Measurements from ENCODE around the gene DCC.

Gene DCC

GRCh38 chr18:52716973-52717372 lies 377.0 kb downstream of the DCC start:
- Histone ChIP-seq H3K27ac (no peak overlapping the region), H3K9me3 (no peaks in the 10 kb centered on the region), H3K27me3 (no peaks in the 10 kb centered on the region), H3K4me3 (no peak overlapping the region), H3K36me3 (no peaks in the 10 kb centered on the region), H3K4me1 (no peaks in the 10 kb centered on the region)
- intact Hi-C loops (cut with DNase I; ENCODE audit: low total_unique reads) = no loop called here
- DNase-seq = no peak
- peak in 1 of 2 experiments; percentile 10 for TF ChIP-seq CTCF (IDR thresholded peaks at IDR 0.05)

- H3K27ac ChIP-seq = no peak overlapping the region
- H3K4me1 ChIP-seq = no peaks in the 10 kb centered on the region
- no peaks in the 10 kb centered on the region for H3K27me3 ChIP-seq
- H3K9me3 ChIP-seq = no peaks in the 10 kb centered on the region
- intact Hi-C loops (cut with DNase I; ENCODE audit: low total_unique reads) = no loop called here
- TF ChIP-seq CTCF (IDR thresholded peaks at IDR 0.05) = no peak
- DNase-seq = no peak
- no peak overlapping the region for H3K4me3 ChIP-seq
- no peaks in the 10 kb centered on the region for H3K36me3 ChIP-seq
Observed at GRCh38 chr18:52722904-52723303, 382.9 kb downstream of the DCC start.

GRCh38 chr18:52723550-52723970 lies 383.6 kb downstream of the DCC start:
- Histone ChIP-seq H3K9me3 (no peaks in the 10 kb centered on the region), H3K4me3 (no peak overlapping the region), H3K27me3 (no peaks in the 10 kb centered on the region), H3K27ac (no peak overlapping the region), H3K36me3 (no peaks in the 10 kb centered on the region), H3K4me1 (no peaks in the 10 kb centered on the region)
- DNase-seq = no peak
- intact Hi-C loops (cut with DNase I; ENCODE audit: low total_unique reads) = no loop called here
- no peak for TF ChIP-seq CTCF (IDR thresholded peaks at IDR 0.05)

- no peak overlapping the region for H3K4me3 ChIP-seq
- no peaks in the 10 kb centered on the region for H3K9me3 ChIP-seq
- no peaks in the 10 kb centered on the region for H3K27me3 ChIP-seq
- intact Hi-C loops (cut with DNase I; ENCODE audit: low total_unique reads) = no loop called here
- no peak overlapping the region for H3K27ac ChIP-seq
- H3K36me3 ChIP-seq = no peaks in the 10 kb centered on the region
- TF ChIP-seq CTCF (IDR thresholded peaks at IDR 0.05) = no peak
- H3K4me1 ChIP-seq = no peaks in the 10 kb centered on the region
- no peak for DNase-seq
Observed at GRCh38 chr18:52730972-52731619, 391.1 kb downstream of the DCC start.

GRCh38 chr18:52738946-52739345 lies 398.9 kb downstream of the DCC start:
- Histone ChIP-seq H3K4me3 (no peak overlapping the region), H3K27ac (no peak overlapping the region), H3K9me3 (no peaks in the 10 kb centered on the region), H3K36me3 (no peaks in the 10 kb centered on the region), H3K4me1 (no peaks in the 10 kb centered on the region), H3K27me3 (no peaks in the 10 kb centered on the region)
- intact Hi-C loops (cut with DNase I; ENCODE audit: low total_unique reads) = no loop called here
- no peak for TF ChIP-seq CTCF (IDR thresholded peaks at IDR 0.05)
- no peak for DNase-seq

GRCh38 chr18:52746986-52747385 lies 407.0 kb downstream of the DCC start:
- no peak for TF ChIP-seq CTCF (IDR thresholded peaks at IDR 0.05)
- H3K36me3 ChIP-seq = no peaks in the 10 kb centered on the region
- no peak overlapping the region for H3K4me3 ChIP-seq
- H3K27ac ChIP-seq = no peak overlapping the region
- H3K4me1 ChIP-seq = no peaks in the 10 kb centered on the region
- DNase-seq = no peak
- H3K9me3 ChIP-seq = no peaks in the 10 kb centered on the region
- H3K27me3 ChIP-seq = no peaks in the 10 kb centered on the region
- intact Hi-C loops (cut with DNase I; ENCODE audit: low total_unique reads) = no loop called here

All from tibial artery (tissue), 4 donors.